ENCODE measurements around the gene WDPCP. TPM values are rescaled to one million over a fixed set of nuclear protein-coding genes. Genes with fewer than 3 reads are reported as not detected.
"Not testable (repeated sequence)": the region's sequence is repeated elsewhere in the genome, so short reads cannot be mapped to it uniquely, and the experiment has no call there.

The WDPCP gene
- total and polyA plus RNA-seq, 2 of the 13 experiments (the other 11 are each of a cell fraction or from before 2014, with no cell fraction given) = 2.9 to 5.2 TPM

DNA sequence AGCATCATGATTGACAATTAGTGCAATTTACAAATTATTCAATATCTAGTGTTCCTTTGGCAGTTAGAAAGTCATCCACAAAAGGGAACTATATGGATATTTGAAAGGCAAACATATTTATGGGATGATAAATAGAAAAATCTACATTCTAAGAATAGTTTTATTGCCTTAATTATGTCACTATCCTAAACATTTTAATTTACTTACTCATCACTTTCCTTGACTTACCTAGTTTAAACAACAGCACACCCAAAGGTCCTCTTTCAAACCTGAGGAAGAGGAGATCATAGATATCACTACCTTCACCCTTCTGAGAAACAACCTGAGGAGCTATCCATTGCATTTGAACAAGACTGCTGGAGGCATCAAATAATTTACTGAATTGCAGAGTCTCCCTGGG is 184.5 kb downstream of the WDPCP start:
- FAIRE-seq (no peak), ATAC-seq (no peak), DNase-seq (ENCODE audit: low spot score) (no peak)
- in situ Hi-C loops (cut with HindIII; ENCODE audit: extremely low pct_ligation_motif_present, low pct_unique_long_range_greater_than_20kb) (no loop called here), intact Hi-C loops (cut with micrococcal nuclease; ENCODE audit: unreplicated experiment) (no loop called here)
- TF ChIP-seq MAFK (conservative IDR thresholded peaks at IDR 0.05 in 1 of 2, IDR thresholded peaks at IDR 0.05 in 1 of 2; ENCODE audit: low read length in 2 of 2) = peak; percentile 42 to 67; a peak in 3 of 4 replicates
- no peak for TF ChIP-seq ZNF589 (CRISPR knock-in tag; conservative IDR thresholded peaks at IDR 0.05)
- no peak for TF ChIP-seq ZNF562 (CRISPR knock-in tag; IDR thresholded peaks at IDR 0.05; ENCODE audit: borderline replicate concordance)
- no peak for TF ChIP-seq ZNF317 (CRISPR knock-in tag; IDR thresholded peaks at IDR 0.05)
- Histone ChIP-seq H3K9ac (ENCODE audit: insufficient read depth, low read depth, low read length) (no peak overlapping the region), H3K27ac (ENCODE audit: extremely low read length, insufficient read depth, low read length) (no peak overlapping the region), H3K4me2 (ENCODE audit: low read depth, low read length) (no peak overlapping the region), H3K27me3 (ENCODE audit: control insufficient read depth in 1 of 2, insufficient read depth in 2 of 2, low read length in 2 of 2) (no peaks in the 10 kb centered on the region), H3K9me3 (ENCODE audit: low read length) (no peaks in the 10 kb centered on the region), H3K4me1 (ENCODE audit: insufficient read depth, low read length) (peaks cover 7% of the 10 kb centered on the region), H2AFZ (ENCODE audit: low read length) (no peak overlapping the region), H3K4me3 (replicated peaks in 1 of 3; ENCODE audit: insufficient read depth in 1 of 3, low read depth in 2 of 3, low read length in 3 of 3) (no peak overlapping the region), H3K36me3 (replicated peaks in 1 of 2; ENCODE audit: control insufficient read depth in 1 of 2, insufficient read depth in 2 of 2, low read length in 2 of 2) (no peaks in the 10 kb centered on the region), H3K79me2 (ENCODE audit: insufficient read depth, low read length) (no peaks in the 10 kb centered on the region), H4K20me1 (ENCODE audit: insufficient read depth, low read length) (no peaks in the 10 kb centered on the region)
- no TSS peak for BruUV-seq (replicated peaks)
- ChIA-PET CTCF (ENCODE audit: low intra/inter-chr PET ratio, low total read pairs) (no interaction called here), POLR2A (no interaction called here)

DNA sequence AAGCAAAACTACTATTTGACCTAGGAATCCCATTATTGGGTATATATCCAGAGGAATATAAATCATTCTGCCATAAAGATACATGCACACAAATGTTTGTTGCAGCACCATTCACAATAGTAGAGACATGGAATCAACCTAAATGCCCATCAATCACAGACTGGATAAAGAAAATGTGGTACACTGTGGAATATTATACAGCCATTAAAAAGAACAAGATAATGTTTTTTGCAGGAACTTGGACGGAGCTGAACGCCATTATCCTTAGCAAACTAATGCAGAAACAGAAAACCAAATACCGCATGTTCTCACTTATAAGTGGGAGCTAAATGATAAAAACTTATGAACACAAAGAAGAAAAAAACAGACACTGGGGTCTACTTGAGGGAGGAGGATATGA is 185.4 kb downstream of the WDPCP start:
- intact Hi-C loops (cut with micrococcal nuclease; ENCODE audit: unreplicated experiment); in situ Hi-C loops (cut with HindIII; ENCODE audit: extremely low pct_ligation_motif_present, low pct_unique_long_range_greater_than_20kb); H3K4me2 ChIP-seq (ENCODE audit: low read depth, low read length); H3K9ac ChIP-seq (ENCODE audit: insufficient read depth, low read depth, low read length); H2AFZ ChIP-seq (ENCODE audit: low read length); BruUV-seq (replicated peaks); H3K27me3 ChIP-seq (ENCODE audit: control insufficient read depth in 1 of 2, insufficient read depth in 2 of 2, low read length in 2 of 2); DNase-seq (ENCODE audit: low spot score); H3K4me3 ChIP-seq (replicated peaks in 1 of 3; ENCODE audit: insufficient read depth in 1 of 3, low read depth in 2 of 3, low read length in 3 of 3); ATAC-seq; H3K9me3 ChIP-seq (ENCODE audit: low read length); H3K4me1 ChIP-seq (ENCODE audit: insufficient read depth, low read length); H4K20me1 ChIP-seq (ENCODE audit: insufficient read depth, low read length); H3K36me3 ChIP-seq (replicated peaks in 1 of 2; ENCODE audit: control insufficient read depth in 1 of 2, insufficient read depth in 2 of 2, low read length in 2 of 2); FAIRE-seq; POLR2A ChIA-PET; H3K27ac ChIP-seq (ENCODE audit: extremely low read length, insufficient read depth, low read length); H3K79me2 ChIP-seq (ENCODE audit: insufficient read depth, low read length); CTCF ChIA-PET (ENCODE audit: low intra/inter-chr PET ratio, low total read pairs): not testable (repeated sequence)
- WGBS (ENCODE audit: low lambda C conversion rate) = 81% methylated on average over 3 of the region's 3 CpGs

Measured in HepG2 (cell line).